Measurements from ENCODE around the gene NDUFAF5. TPM values are rescaled to one million over a fixed set of nuclear protein-coding genes. Genes with fewer than 3 reads are reported as not detected.

NDUFAF5 gene
- polyA plus RNA-seq, 3 donors, result 25.2 to 31.0 (median 28.4) TPM

- DNase-seq, result no peak
Observed at GRCh38 chr20:13865791-13866351, 81.0 kb downstream of the NDUFAF5 start.

- DNase-seq, result no peak
Observed at GRCh38 chr20:13868331-13868730, 83.5 kb downstream of the NDUFAF5 start.

DNA sequence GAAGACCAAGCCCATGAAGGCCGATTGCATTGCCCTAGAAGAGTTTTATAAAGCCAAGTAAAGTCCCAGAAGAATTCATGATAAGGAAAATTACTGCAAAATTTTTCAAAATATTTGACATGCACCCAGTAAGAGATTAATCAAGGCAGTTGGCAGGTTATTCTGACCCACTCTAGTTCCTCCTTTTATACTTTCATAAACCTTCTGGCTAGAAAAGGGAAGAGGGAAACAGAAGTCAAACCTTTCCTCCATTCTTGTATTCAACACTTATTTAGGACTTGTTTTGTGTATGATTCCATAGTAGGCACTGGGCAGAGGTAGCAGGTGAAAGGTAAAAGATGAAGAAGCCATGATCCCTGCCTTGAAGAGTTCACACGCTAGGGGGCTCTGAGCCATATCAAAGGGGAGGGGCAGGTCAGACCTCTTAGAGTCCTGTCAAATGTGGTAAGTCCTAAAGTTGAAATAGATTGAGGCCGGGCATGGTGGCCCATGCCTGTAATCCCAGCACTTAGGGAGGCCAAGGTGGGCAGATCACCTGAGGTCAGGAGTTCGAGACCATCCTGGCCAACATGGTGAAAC, 85.4 kb downstream of the NDUFAF5 start:
- DNase-seq, result no peak

Other genes starting within 250 kb of the NDUFAF5 start
- 10 to 100 TPM; 12.6 to 14.0 (median 13.1) TPM for gene TASP1, start 146.1 kb upstream of the NDUFAF5 start, polyA plus RNA-seq (ENCODE audit: insufficient read length in 3 of 3)
- gene ESF1, start 109 bp upstream of the NDUFAF5 start, polyA plus RNA-seq (ENCODE audit: insufficient read length in 3 of 3), result 10 to 100 TPM; 23.7 to 29.6 (median 25.3) TPM
- gene SEL1L2, start 205.6 kb downstream of the NDUFAF5 start, polyA plus RNA-seq (ENCODE audit: insufficient read length in 3 of 3), result not detected
- gene MACROD2, start 210.5 kb downstream of the NDUFAF5 start, polyA plus RNA-seq (ENCODE audit: insufficient read length in 3 of 3), result 10 to 100 TPM; 12.8 to 13.4 (median 13.2) TPM